HG03342 (cell line): Measurements from ENCODE around the gene SPTBN2.

Source experiments
- ATAC-seq: cut with Tn5 transposase; IDR thresholded peaks from one replicate; pipeline ENCODE4 v1.9.1; 2021; ENCODE audit warnings: mild to moderate bottlenecking, moderate library complexity; ENCODE audit not compliant: unreplicated experiment

SPTBN2 gene

GRCh38 chr11:66728693-66729385 is at the start of gene SPTBN2:
SPTBN2 (minus strand) TSS chr11:66729216; CDS start chr11:66721240, 7,976 bp downstream.
- ATAC-seq, result no peak

GRCh38 chr11:66768818-66769217 is 39.8 kb upstream of the SPTBN2 start:
- no peak for ATAC-seq

- no peak for ATAC-seq
Observed at GRCh38 chr11:66768088-66768521, 39.1 kb upstream of the SPTBN2 start.

- ATAC-seq, result no peak
Observed at GRCh38 chr11:66767666-66768065, 38.6 kb upstream of the SPTBN2 start.

GRCh38 chr11:66766681-66767080 is 37.7 kb upstream of the SPTBN2 start:
- ATAC-seq, result no peak

GRCh38 chr11:66762088-66762487 is 33.1 kb upstream of the SPTBN2 start:
- ATAC-seq, result no peak

- ATAC-seq, result no peak
Observed at GRCh38 chr11:66752148-66752547, 23.1 kb upstream of the SPTBN2 start.

- no peak for ATAC-seq
Observed at GRCh38 chr11:66749091-66749490, 20.1 kb upstream of the SPTBN2 start.

- no peak for ATAC-seq
Observed at GRCh38 chr11:66747480-66747879, 18.5 kb upstream of the SPTBN2 start.

- ATAC-seq, result peak; percentile 30
Observed at GRCh38 chr11:66745356-66746235, 16.6 kb upstream of the SPTBN2 start.

- ATAC-seq, result peak; percentile 72
Observed at GRCh38 chr11:66744485-66745355, 15.7 kb upstream of the SPTBN2 start.

GRCh38 chr11:66743271-66743968 is 14.4 kb upstream of the SPTBN2 start:
- ATAC-seq, result no peak

GRCh38 chr11:66741153-66741552 is 12.1 kb upstream of the SPTBN2 start:
- ATAC-seq, result no peak

GRCh38 chr11:66739983-66740382 is 11.0 kb upstream of the SPTBN2 start:
- no peak for ATAC-seq

GRCh38 chr11:66734215-66734614 is 5.2 kb upstream of the SPTBN2 start:
- no peak for ATAC-seq

- ATAC-seq, result no peak
Observed at GRCh38 chr11:66729447-66729846, 431 bp upstream of the SPTBN2 start.

- no peak for ATAC-seq
Observed at GRCh38 chr11:66728038-66728692, 851 bp downstream of the SPTBN2 start.

- no peak for ATAC-seq
Observed at GRCh38 chr11:66727282-66728037, 1.6 kb downstream of the SPTBN2 start.

GRCh38 chr11:66725647-66726046 is 3.4 kb downstream of the SPTBN2 start:
- ATAC-seq, result no peak
